H1 (cell line): Measurements from ENCODE around the gene PLBD2. TPM values are rescaled to one million over a fixed set of nuclear protein-coding genes. Genes with fewer than 3 reads are reported as not detected.

ENCODE experiments used
- CTCF ChIA-PET: fragments of 300-600 bp; sonication (Branson Sonifier 250); formaldehyde crosslinking; loops from one replicate; lab custom pipeline; 2021; ENCODE audit not compliant: partially characterized antibody; lab: Charles Lee
- POLR2A ChIA-PET: fragments of 300-600 bp; sonication (Branson Sonifier 250); formaldehyde crosslinking; loops from one replicate; lab custom pipeline; 2021; ENCODE audit warnings: inconsistent platforms; ENCODE audit not compliant: partially characterized antibody; lab: Charles Lee
- DNase-seq, 2 experiments: peaks; one replicate each; pipeline versions ENCODE4 v3.0.0 to v3.0.0-alpha.2; 2010 to 2022; ENCODE audit warnings: low spot score in 2 of 2, low read depth in 1 of 2, mixed read lengths in 1 of 2
- FAIRE-seq: peaks from 2 replicates; lab custom pipeline; 2011; peaks lifted over from hg19 to GRCh38; lab: Jason Lieb, UNC
- H2AFZ ChIP-seq: 2 replicates; pipeline ENCODE4 v1.8.1; 2012; ENCODE audit warnings: low read length, inconsistent platforms
- H2AK5ac ChIP-seq: 2 replicates; pipeline ENCODE4 v1.6.1; 2013; ENCODE audit warnings: low read depth, low read length
- H2BK120ac ChIP-seq: replicated peaks from 2 replicates; pipeline ENCODE3; 2013; ENCODE audit warnings: low read depth, low read length, inconsistent platforms
- H2BK12ac ChIP-seq: 2 replicates; pipeline ENCODE4 v1.6.1; 2013; ENCODE audit warnings: low read depth, low read length
- H2BK15ac ChIP-seq: 2 replicates; pipeline ENCODE4 v1.6.1; 2013; ENCODE audit warnings: low read length
- H2BK20ac ChIP-seq: 2 replicates; pipeline ENCODE4 v1.6.1; 2013; ENCODE audit warnings: low read length
- H2BK5ac ChIP-seq: 2 replicates; pipeline ENCODE4 v1.6.1; 2013; ENCODE audit warnings: low read depth, low read length
- H3K14ac ChIP-seq: 2 replicates; pipeline ENCODE4 v1.6.1; 2013; ENCODE audit warnings: inconsistent platforms; ENCODE audit not compliant: insufficient read length
- H3K18ac ChIP-seq: 2 replicates; pipeline ENCODE4 v1.6.1; 2013; ENCODE audit warnings: low read length; ENCODE audit errors: extremely low read depth
- H3K23ac ChIP-seq: 2 replicates; pipeline ENCODE4 v1.6.1; 2013; ENCODE audit warnings: inconsistent platforms; ENCODE audit not compliant: insufficient read length
- H3K23me2 ChIP-seq: 2 replicates; pipeline ENCODE4 v1.6.1; 2013; ENCODE audit warnings: low read depth, low read length
- H3K27ac ChIP-seq: 2 replicates; pipeline ENCODE4 v1.6.1; 2011; ENCODE audit warnings: low read depth, low read length, inconsistent platforms
- H3K27me3 ChIP-seq, 4 experiments: replicated peaks in 1 of 4; 1 replicate in 1 of 4; 2 replicates in 3 of 4; pipeline versions ENCODE4 v1.6.1 to v1.8.1; 2011 to 2013; ENCODE audit warnings: low read length in 3 of 4, mild to moderate bottlenecking in 3 of 4, inconsistent platforms in 2 of 4, mixed read lengths in 2 of 4, moderate library complexity in 1 of 4; ENCODE audit not compliant: control insufficient read depth in 3 of 4, insufficient read depth in 3 of 4; ENCODE audit errors: extremely low read depth in 1 of 4
- H3K36me3 ChIP-seq, 4 experiments: 2 replicates each; pipeline versions ENCODE4 v1.6.1 to v1.8.1; 2011 to 2013; ENCODE audit warnings: mild to moderate bottlenecking in 4 of 4, low read length in 3 of 4, moderate library complexity in 2 of 4, control low read depth in 1 of 4, inconsistent platforms in 1 of 4; ENCODE audit not compliant: insufficient read depth in 4 of 4, control insufficient read depth in 2 of 4
- H3K4ac ChIP-seq: replicated peaks from 2 replicates; pipeline ENCODE3; 2013; ENCODE audit warnings: low read length, low read depth, mixed read lengths, inconsistent platforms; ENCODE audit not compliant: insufficient read length
- H3K4me1 ChIP-seq, 4 experiments: replicated peaks in 1 of 4; 1 replicate in 1 of 4; 2 replicates in 3 of 4; pipeline versions ENCODE4 v1.6.1 to v1.8.1; 2011 to 2013; ENCODE audit warnings: low read length in 3 of 4, inconsistent platforms in 2 of 4, mixed read lengths in 1 of 4; ENCODE audit not compliant: insufficient read depth in 4 of 4, control insufficient read depth in 3 of 4
- H3K4me2 ChIP-seq, 2 experiments: 2 replicates each; pipeline versions ENCODE4 v1.6.1 to v1.8.1; 2011 to 2013; ENCODE audit warnings: low read depth in 2 of 2, low read length in 2 of 2, control low read depth in 1 of 2, inconsistent platforms in 1 of 2, mild to moderate bottlenecking in 1 of 2; ENCODE audit not compliant: insufficient read depth in 1 of 2
- H3K4me3 ChIP-seq, 4 experiments: fragments of 200-600, 300-600 bp in 1 of 4; sonication (generic), shearing (Covaris generic), sonication (Bioruptor Twin) in 1 of 4; 2 replicates each; pipeline versions ENCODE4 v1.5.1 to v1.8.1; 2011 to 2016; ENCODE audit warnings: low read length in 4 of 4, low read depth in 3 of 4, control low read depth in 2 of 4, inconsistent platforms in 2 of 4, mild to moderate bottlenecking in 2 of 4, mixed read lengths in 1 of 4, moderate library complexity in 1 of 4; ENCODE audit not compliant: insufficient read depth in 2 of 4; ENCODE audit errors: extremely low read depth in 1 of 4
- H3K56ac ChIP-seq: replicated peaks from 2 replicates; pipeline ENCODE3; 2013; ENCODE audit warnings: low read depth, mild to moderate bottlenecking, mixed read lengths, low read length, inconsistent platforms; ENCODE audit not compliant: insufficient read length
- H3K79me1 ChIP-seq: 2 replicates; pipeline ENCODE4 v1.6.1; 2013; ENCODE audit warnings: low read depth, low read length, control low read depth
- H3K79me2 ChIP-seq, 2 experiments: 2 replicates each; pipeline versions ENCODE4 v1.6.1 to v1.8.1; 2012 to 2013; ENCODE audit warnings: low read length in 2 of 2, mild to moderate bottlenecking in 2 of 2, inconsistent platforms in 1 of 2; ENCODE audit not compliant: insufficient read depth in 2 of 2, control insufficient read depth in 1 of 2
- H3K9ac ChIP-seq, 4 experiments: replicated peaks in 1 of 4; 1 replicate in 1 of 4; 2 replicates in 3 of 4; pipeline versions ENCODE4 v1.6.1 to v1.8.1; 2011 to 2013; ENCODE audit warnings: low read depth in 3 of 4, low read length in 3 of 4, control low read depth in 2 of 4, mild to moderate bottlenecking in 2 of 4, moderate library complexity in 2 of 4, inconsistent platforms in 1 of 4; ENCODE audit errors: extremely low read depth in 1 of 4
- H3K9me3 ChIP-seq, 2 experiments: 2 replicates each; pipeline versions ENCODE4 v1.6.1 to v1.8.1; 2012 to 2013; ENCODE audit warnings: mild to moderate bottlenecking in 2 of 2, moderate library complexity in 2 of 2, control low read depth in 1 of 2, inconsistent platforms in 1 of 2, low read depth in 1 of 2, low read length in 1 of 2, mixed read lengths in 1 of 2; ENCODE audit not compliant: insufficient read depth in 2 of 2
- H4K20me1 ChIP-seq, 2 experiments: replicated peaks in 1 of 2; 2 replicates each; pipeline versions ENCODE3 to v1.8.1; 2011 to 2013; ENCODE audit warnings: inconsistent platforms in 2 of 2, low read length in 2 of 2, mild to moderate bottlenecking in 1 of 2; ENCODE audit not compliant: insufficient read depth in 2 of 2, control insufficient read depth in 1 of 2
- H4K5ac ChIP-seq: 2 replicates; pipeline ENCODE4 v1.6.1; 2013; ENCODE audit warnings: low read length, low read depth, mixed read lengths, inconsistent platforms; ENCODE audit not compliant: insufficient read length
- H4K8ac ChIP-seq: 2 replicates; pipeline ENCODE4 v1.8.0; 2013; ENCODE audit warnings: mild to moderate bottlenecking, moderate library complexity, low read length, inconsistent platforms; ENCODE audit not compliant: insufficient read depth; ENCODE audit errors: extremely low read depth
- H4K91ac ChIP-seq: replicated peaks from 2 replicates; pipeline ENCODE3; 2013; ENCODE audit warnings: low read length, mixed read lengths, inconsistent platforms; ENCODE audit not compliant: insufficient read length
- JUND ChIP-seq: IDR thresholded peaks from 2 replicates; pipeline ENCODE4 v1.6.1; 2011; ENCODE audit warnings: mild to moderate bottlenecking, improper control_type of control experiment, low read length
- KDM1A ChIP-seq: fragments of 200-600, 300-600 bp; sonication (generic); IDR thresholded peaks from 2 replicates; pipeline ENCODE4 v1.7.1; 2016; ENCODE audit warnings: mild to moderate bottlenecking, low read length, borderline replicate concordance
- WGBS, 2 experiments: shearing (Covaris generic) in 1 of 2; methylation state at CpG; one replicate each; pipeline versions ENCODE4 v1.1.6 to v1.1.7; 2013 to 2015; ENCODE audit warnings: low lambda C conversion rate in 2 of 2, mixed read lengths in 2 of 2, inconsistent platforms in 1 of 2, low coverage in 1 of 2, missing lambda C conversion rate in 1 of 2; ENCODE audit not compliant: insufficient replicate concordance in 2 of 2, insufficient coverage in 1 of 2, insufficient read length in 1 of 2; ENCODE audit errors: extremely low coverage in 1 of 2, missing lambda C conversion rate in 1 of 2; 5-methylcytosine and 5-hydroxymethylcytosine counted together
- polyA plus RNA-seq, 7 experiments: library from polyadenylated mRNA; depleted of rRNA in 3 of 7; stranded (reverse) in 5 of 7; unstranded in 2 of 7; fragments of >200 nt in 5 of 7; fragments of 200-250 nt in 2 of 7; gene quantifications; 1 replicate in 5 of 7; 2 replicates in 1 of 7; 4 replicates in 1 of 7; pipeline versions ENCODE4 v1.2.1 to v1.2.3, GENCODE V29; 2011 to 2013; ENCODE audit warnings: missing spikeins in 2 of 7, mixed read lengths in 2 of 7
- total RNA-seq: library from RNA; stranded (reverse); fragmentation: NEBNext Ultra II Directional; extraction: Animal tissue kit (Norgen Biotek cat#: 25700); gene quantifications from 2 replicates; pipeline ENCODE4 v1.2.1, GENCODE V29; 2021

PLBD2 gene
- total and polyA plus RNA-seq, 2 of the 8 experiments (the other 6 are each of a cell fraction or from before 2014, with no cell fraction given) = 16.8 to 33.5 TPM

GRCh38 chr12:113329791-113330417, 28.5 kb upstream of the PLBD2 start:
- no peak overlapping the region for H3K14ac ChIP-seq
- no peaks in the 10 kb centered on the region for H3K36me3 ChIP-seq
- H2BK15ac ChIP-seq = no peak overlapping the region
- no peak overlapping the region for H3K4ac ChIP-seq
- H2AK5ac ChIP-seq = no peak overlapping the region
- no peak overlapping the region for H4K5ac ChIP-seq
- FAIRE-seq = no peak
- no peak overlapping the region for H3K9ac ChIP-seq
- H3K23me2 ChIP-seq = peaks cover 5% of the 10 kb centered on the region; the same call in 1 of the 2 replicates
- no peak overlapping the region for H3K27ac ChIP-seq
- no peak overlapping the region for H4K91ac ChIP-seq
- H2AFZ ChIP-seq = no peak overlapping the region
- H4K8ac ChIP-seq = no peak overlapping the region
- H4K20me1 ChIP-seq = peaks cover 0 to 1% of the 10 kb centered on the region in 2 experiments
- H3K79me2 ChIP-seq = no peaks in the 10 kb centered on the region
- no peak overlapping the region for H3K4me2 ChIP-seq
- peaks cover 0 to 4% (median under 1%) of the 10 kb centered on the region in 4 experiments; a peak in 2 of 7 replicates for H3K4me1 ChIP-seq
- no peak overlapping the region for H3K4me3 ChIP-seq
- no peak overlapping the region for H2BK12ac ChIP-seq
- no peak overlapping the region for H2BK20ac ChIP-seq
- H3K9me3 ChIP-seq = no peaks in the 10 kb centered on the region
- H3K27me3 ChIP-seq = peaks cover 0 to 11% (median 9%) of the 10 kb centered on the region in 4 experiments; a peak in 5 of 7 replicates
- H2BK120ac ChIP-seq = no peak overlapping the region
- no peak overlapping the region for H3K23ac ChIP-seq
- H2BK5ac ChIP-seq = no peak overlapping the region
- WGBS, 2 experiments = 94% methylated on average over 1 of the region's 1 CpG; no CpG with 5 or more reads in 1 of the 2 experiments
- TF ChIP-seq JUND = no peak
- peak; percentile 83 for TF ChIP-seq KDM1A
- no peak overlapping the region for H3K18ac ChIP-seq
- DNase-seq = no peak
- no peaks in the 10 kb centered on the region for H3K79me1 ChIP-seq
- POLR2A ChIA-PET = interaction anchor here (1.0 kb wide), 1 partner anchor 63 kb away, joined by 4 read pairs; no protein-coding TSS in a partner anchor
- CTCF ChIA-PET = no interaction called here
- H3K56ac ChIP-seq = no peak overlapping the region
